K562 (cell line): ENCODE measurements around the gene DGCR6L. TPM values are rescaled to one million over a fixed set of nuclear protein-coding genes. Genes with fewer than 3 reads are reported as not detected.

Experiments used
- BHLHE40 ChIP-seq: IDR thresholded peaks from 2 replicates; pipeline ENCODE4 v1.6.1; 2011; ENCODE audit warnings: low read length, improper control_type of control experiment
- CBX5 ChIP-seq: IDR thresholded peaks from 2 replicates; pipeline ENCODE4 v1.6.1; 2014; ENCODE audit warnings: low read depth, borderline replicate concordance
- CEBPG ChIP-seq, 3 experiments: fragments of 200-800 bp in 1 of 3; sonication (Bioruptor generic) in 1 of 3; sonication (generic) in 1 of 3; formaldehyde crosslinking in 1 of 3; IDR thresholded peaks in 2 of 3; conservative IDR thresholded peaks in 1 of 3; 2 replicates each; pipeline versions ENCODE4 v1.6.1 to v1.8.0; 2016 to 2022; ENCODE audit warnings: missing compliant biosample characterization in 2 of 3, missing genetic modification characterization in 2 of 3, mild to moderate bottlenecking in 1 of 3, missing genetic modification reagents in 1 of 3
- EZH2 ChIP-seq: IDR thresholded peaks from 2 replicates; pipeline ENCODE4 v1.6.1; 2012; ENCODE audit warnings: low read depth, mild to moderate bottlenecking, inconsistent platforms, low read length, borderline replicate concordance
- FIP1L1 ChIP-seq: fragments of 200-400 bp; formaldehyde crosslinking; IDR thresholded peaks from 2 replicates; pipeline ENCODE4 v1.6.1; 2018; ENCODE audit warnings: mild to moderate bottlenecking, low read depth, low read length; ENCODE audit not compliant: poor library complexity, severe bottlenecking
- KDM2B ChIP-seq: fragments of 250-450 bp; sonication (Bioruptor Pico); IDR thresholded peaks from 2 replicates; pipeline ENCODE4 v1.8.0; 2021; ENCODE audit warnings: mild to moderate bottlenecking, moderate library complexity
- NCOR1 ChIP-seq: fragments of 450-650 bp; IDR thresholded peaks from 2 replicates; pipeline ENCODE4 v1.6.1; 2016; ENCODE audit warnings: mild to moderate bottlenecking, moderate library complexity
- NONO ChIP-seq, 2 experiments: fragments of 200-400 bp in 1 of 2; fragments of 450-650 bp in 1 of 2; formaldehyde crosslinking in 1 of 2; IDR thresholded peaks; 2 replicates each; pipeline ENCODE4 v1.6.1; 2017; ENCODE audit warnings: low read depth in 2 of 2, mild to moderate bottlenecking in 2 of 2, moderate library complexity in 2 of 2, low read length in 1 of 2
- SMARCA4 ChIP-seq: fragments of 450-650 bp; IDR thresholded peaks from 2 replicates; pipeline ENCODE4 v1.6.1; 2016
- TARDBP ChIP-seq: fragments of 450-650 bp; IDR thresholded peaks from 2 replicates; pipeline ENCODE4 v1.6.1; 2016
- ZFX ChIP-seq: sonication (generic); formaldehyde crosslinking; IDR thresholded peaks from 2 replicates; pipeline ENCODE4 v1.8.0; 2022; ENCODE audit warnings: mild to moderate bottlenecking, missing genetic modification reagents, moderate library complexity
- ZNF644 ChIP-seq: fragments of 200-800 bp; sonication (Bioruptor generic); IDR thresholded peaks from 2 replicates; pipeline ENCODE4 v1.6.1; 2016; ENCODE audit warnings: low read depth, missing genetic modification characterization, missing compliant biosample characterization
- ZNF764 ChIP-seq: fragments of 250-450 bp; sonication (Bioruptor Pico); IDR thresholded peaks from 2 replicates; pipeline ENCODE4 v1.4.0; 2020; ENCODE audit warnings: low read depth, mild to moderate bottlenecking, moderate library complexity
- ZNF766 ChIP-seq: fragments of 200-800 bp; sonication (Bioruptor generic); conservative IDR thresholded peaks from 2 replicates; pipeline ENCODE4 v1.6.1; 2016; ENCODE audit warnings: missing genetic modification characterization, missing compliant biosample characterization
- ZNF830 ChIP-seq: fragments of 250-450 bp; sonication (Bioruptor Pico); IDR thresholded peaks from 2 replicates; pipeline ENCODE4 v1.5.0; 2021; ENCODE audit warnings: mild to moderate bottlenecking
- polyA plus RNA-seq, 8 experiments: library from polyadenylated mRNA; depleted of rRNA in 4 of 8; stranded (reverse) in 5 of 8; unstranded in 3 of 8; fragments of >200 nt; fragmentation: Nextera tagmentation in 2 of 8; fragmentation: Illumina TruSeq in 1 of 8; extraction: Ambion mirVana in 2 of 8; extraction: Trizol in 1 of 8; gene quantifications; 2 replicates each; pipeline versions ENCODE4 v1.2.1 to v1.2.3, GENCODE V29; 2011 to 2014; ENCODE audit warnings: inconsistent platforms in 1 of 8, missing spikeins in 1 of 8
- total RNA-seq, 7 experiments: library from RNA; depleted of rRNA in 6 of 7; stranded (reverse); fragments of >200 nt in 6 of 7; fragmentation: Illumina TruSeq in 2 of 7; extraction: Trizol in 2 of 7; gene quantifications; 2 replicates each; pipeline versions ENCODE4 v1.2.1 to v1.2.3, GENCODE V29; 2011 to 2021; ENCODE audit warnings: low replicate concordance in 1 of 7
- TF ChIP-seq, protein P1 (sequence below), 2 experiments: fragments of 450-650 bp; IDR thresholded peaks; 2 replicates each; pipeline ENCODE4 v1.6.1; 2018; ENCODE audit warnings: mild to moderate bottlenecking in 2 of 2, low read depth in 1 of 2; ENCODE audit not compliant: partially characterized antibody in 2 of 2
- TF ChIP-seq, protein P2 (sequence below), 2 experiments: fragments of 450-650 bp in 1 of 2; sonication (generic) in 1 of 2; formaldehyde crosslinking; conservative IDR thresholded peaks; 2 replicates each; pipeline versions ENCODE4 v1.4.0 to v1.8.1; 2020 to 2022; ENCODE audit warnings: mild to moderate bottlenecking in 1 of 2, missing genetic modification reagents in 1 of 2
- TF ChIP-seq, protein P3 (sequence below), 2 experiments: fragments of 450-650 bp in 1 of 2; sonication (generic) in 1 of 2; formaldehyde crosslinking in 1 of 2; IDR thresholded peaks in 1 of 2; conservative IDR thresholded peaks in 1 of 2; 2 replicates each; pipeline versions ENCODE4 v1.6.1 to v1.8.1; 2016 to 2023; ENCODE audit warnings: mild to moderate bottlenecking in 2 of 2, moderate library complexity in 2 of 2, inconsistent platforms in 1 of 2, missing genetic modification reagents in 1 of 2
- TF ChIP-seq, protein P4 (sequence below): fragments of 450-650 bp; formaldehyde crosslinking; IDR thresholded peaks from 2 replicates; pipeline ENCODE4 v1.4.0; 2020; ENCODE audit warnings: mild to moderate bottlenecking, mixed read lengths

DGCR6L gene
- total and polyA plus RNA-seq, 9 of the 15 experiments (the other 6 are each of a cell fraction or from before 2014, with no cell fraction given): 3.6 to 151 (median 51.0) TPM

DNA sequence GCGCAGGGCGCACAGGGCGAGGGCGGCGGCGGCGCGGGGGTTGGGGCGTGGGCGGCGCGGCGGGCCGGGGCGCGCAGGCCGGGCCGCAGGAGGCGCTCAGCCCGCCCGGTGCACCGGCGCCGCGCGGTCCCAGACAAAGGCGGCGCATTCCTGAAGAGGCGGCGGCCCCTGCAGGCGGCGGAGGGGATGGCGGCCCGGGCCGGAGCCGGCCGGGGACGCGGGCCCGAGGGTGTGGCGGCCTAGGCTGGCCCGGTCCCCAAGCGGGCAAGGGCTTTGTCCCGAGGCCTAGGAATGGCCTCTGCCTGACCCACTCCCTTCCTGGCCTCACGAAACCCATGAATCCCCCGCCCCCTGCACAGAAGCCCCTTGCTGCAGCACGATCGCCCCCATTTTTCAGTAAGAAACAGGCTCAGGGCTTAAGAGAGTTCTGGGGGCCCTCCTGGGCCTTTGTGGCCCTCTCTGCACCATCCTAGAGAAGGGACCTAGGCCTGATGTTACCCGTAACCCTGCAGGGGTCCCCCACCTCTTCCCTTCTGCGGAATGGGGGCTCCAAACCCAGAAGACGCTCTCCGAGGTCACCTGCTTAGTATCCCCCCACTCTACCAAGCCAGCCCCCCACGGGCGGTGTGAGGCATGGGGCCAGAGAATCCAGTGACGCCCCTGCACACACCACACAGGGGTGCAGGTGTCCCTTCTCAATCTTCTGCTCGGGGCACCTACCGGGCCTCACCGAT lies 51.4 kb downstream of the DGCR6L start, which contains the start of gene RTN4R (continued):
- no peak for TF ChIP-seq SMARCA4
- no peak for TF ChIP-seq NCOR1
- TF ChIP-seq, protein P1, sequence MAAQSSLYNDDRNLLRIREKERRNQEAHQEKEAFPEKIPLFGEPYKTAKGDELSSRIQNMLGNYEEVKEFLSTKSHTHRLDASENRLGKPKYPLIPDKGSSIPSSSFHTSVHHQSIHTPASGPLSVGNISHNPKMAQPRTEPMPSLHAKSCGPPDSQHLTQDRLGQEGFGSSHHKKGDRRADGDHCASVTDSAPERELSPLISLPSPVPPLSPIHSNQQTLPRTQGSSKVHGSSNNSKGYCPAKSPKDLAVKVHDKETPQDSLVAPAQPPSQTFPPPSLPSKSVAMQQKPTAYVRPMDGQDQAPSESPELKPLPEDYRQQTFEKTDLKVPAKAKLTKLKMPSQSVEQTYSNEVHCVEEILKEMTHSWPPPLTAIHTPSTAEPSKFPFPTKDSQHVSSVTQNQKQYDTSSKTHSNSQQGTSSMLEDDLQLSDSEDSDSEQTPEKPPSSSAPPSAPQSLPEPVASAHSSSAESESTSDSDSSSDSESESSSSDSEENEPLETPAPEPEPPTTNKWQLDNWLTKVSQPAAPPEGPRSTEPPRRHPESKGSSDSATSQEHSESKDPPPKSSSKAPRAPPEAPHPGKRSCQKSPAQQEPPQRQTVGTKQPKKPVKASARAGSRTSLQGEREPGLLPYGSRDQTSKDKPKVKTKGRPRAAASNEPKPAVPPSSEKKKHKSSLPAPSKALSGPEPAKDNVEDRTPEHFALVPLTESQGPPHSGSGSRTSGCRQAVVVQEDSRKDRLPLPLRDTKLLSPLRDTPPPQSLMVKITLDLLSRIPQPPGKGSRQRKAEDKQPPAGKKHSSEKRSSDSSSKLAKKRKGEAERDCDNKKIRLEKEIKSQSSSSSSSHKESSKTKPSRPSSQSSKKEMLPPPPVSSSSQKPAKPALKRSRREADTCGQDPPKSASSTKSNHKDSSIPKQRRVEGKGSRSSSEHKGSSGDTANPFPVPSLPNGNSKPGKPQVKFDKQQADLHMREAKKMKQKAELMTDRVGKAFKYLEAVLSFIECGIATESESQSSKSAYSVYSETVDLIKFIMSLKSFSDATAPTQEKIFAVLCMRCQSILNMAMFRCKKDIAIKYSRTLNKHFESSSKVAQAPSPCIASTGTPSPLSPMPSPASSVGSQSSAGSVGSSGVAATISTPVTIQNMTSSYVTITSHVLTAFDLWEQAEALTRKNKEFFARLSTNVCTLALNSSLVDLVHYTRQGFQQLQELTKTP (IDR thresholded peaks at IDR 0.05; ENCODE audit: low read depth in 1 of 2, partially characterized antibody in 2 of 2): no peak
- no peak for TF ChIP-seq EZH2
- TF ChIP-seq, protein P2, sequence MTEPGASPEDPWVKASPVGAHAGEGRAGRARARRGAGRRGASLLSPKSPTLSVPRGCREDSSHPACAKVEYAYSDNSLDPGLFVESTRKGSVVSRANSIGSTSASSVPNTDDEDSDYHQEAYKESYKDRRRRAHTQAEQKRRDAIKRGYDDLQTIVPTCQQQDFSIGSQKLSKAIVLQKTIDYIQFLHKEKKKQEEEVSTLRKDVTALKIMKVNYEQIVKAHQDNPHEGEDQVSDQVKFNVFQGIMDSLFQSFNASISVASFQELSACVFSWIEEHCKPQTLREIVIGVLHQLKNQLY (CRISPR knock-in tag; conservative IDR thresholded peaks at IDR 0.05): 0 out of 4 replicates have a peak, but pooled peaks of 1 of the 2 experiments have one; percentile 44
- peak; percentile 53; the same call in 1 of the 2 replicates for TF ChIP-seq TARDBP
- peak; percentile 58; the same call in 1 of the 2 replicates for TF ChIP-seq ZNF830 (CRISPR knock-in tag)
- TF ChIP-seq, protein P3, sequence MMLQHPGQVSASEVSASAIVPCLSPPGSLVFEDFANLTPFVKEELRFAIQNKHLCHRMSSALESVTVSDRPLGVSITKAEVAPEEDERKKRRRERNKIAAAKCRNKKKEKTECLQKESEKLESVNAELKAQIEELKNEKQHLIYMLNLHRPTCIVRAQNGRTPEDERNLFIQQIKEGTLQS (IDR thresholded peaks at IDR 0.05): no peak
- TF ChIP-seq, protein P3 (CRISPR knock-in tag; conservative IDR thresholded peaks at IDR 0.05): no peak
- TF ChIP-seq ZNF766 (CRISPR knock-in tag): no peak
- peak; percentile 97; the same call in 1 of the 2 replicates for TF ChIP-seq KDM2B (CRISPR knock-in tag)
- TF ChIP-seq ZNF764 (CRISPR knock-in tag): 0 out of 2 replicates have a peak, but pooled peaks have one; percentile 62
- TF ChIP-seq ZFX: peak; percentile 88
- TF ChIP-seq ZNF644 (tag): no peak
- no peak for TF ChIP-seq CEBPG (CRISPR knock-in tag; IDR thresholded peaks at IDR 0.05)
- TF ChIP-seq CEBPG (tag; conservative IDR thresholded peaks at IDR 0.05 in 1 of 2, IDR thresholded peaks at IDR 0.05 in 1 of 2): no peak
- TF ChIP-seq FIP1L1: peak; percentile 50
- TF ChIP-seq NONO (IDR thresholded peaks at IDR 0.05; ENCODE audit: low read depth in 2 of 2, low read length in 1 of 2): peak in 1 of 2 experiments; percentile 92; a peak in 1 of 4 replicates
- TF ChIP-seq, protein P4, sequence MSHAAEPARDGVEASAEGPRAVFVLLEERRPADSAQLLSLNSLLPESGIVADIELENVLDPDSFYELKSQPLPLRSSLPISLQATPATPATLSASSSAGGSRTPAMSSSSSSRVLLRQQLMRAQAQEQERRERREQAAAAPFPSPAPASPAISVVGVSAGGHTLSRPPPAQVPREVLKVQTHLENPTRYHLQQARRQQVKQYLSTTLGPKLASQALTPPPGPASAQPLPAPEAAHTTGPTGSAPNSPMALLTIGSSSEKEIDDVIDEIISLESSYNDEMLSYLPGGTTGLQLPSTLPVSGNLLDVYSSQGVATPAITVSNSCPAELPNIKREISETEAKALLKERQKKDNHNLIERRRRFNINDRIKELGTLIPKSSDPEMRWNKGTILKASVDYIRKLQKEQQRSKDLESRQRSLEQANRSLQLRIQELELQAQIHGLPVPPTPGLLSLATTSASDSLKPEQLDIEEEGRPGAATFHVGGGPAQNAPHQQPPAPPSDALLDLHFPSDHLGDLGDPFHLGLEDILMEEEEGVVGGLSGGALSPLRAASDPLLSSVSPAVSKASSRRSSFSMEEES (CRISPR knock-in tag): no peak
- TF ChIP-seq CBX5: no peak
- peak; percentile 71 for TF ChIP-seq BHLHE40
